Small intestine (tissue), 7 donors: ENCODE data around the gene SELENOO. TPM values are rescaled to one million over a fixed set of nuclear protein-coding genes. Genes with fewer than 3 reads are reported as not detected.

Experiments used
- DNase-seq, 2 donors: peaks; one replicate each; pipeline versions ENCODE4 v3.0.0 to v3.0.0-alpha.2; 2013
- FAIRE-seq: peaks from 2 replicates; lab custom pipeline; 2012; peaks lifted over from hg19 to GRCh38; lab: Jason Lieb, UNC
- H3K27ac ChIP-seq, 3 donors: one replicate each; pipeline ENCODE4 v1.5.1; 2013; ENCODE audit warnings: low read length in 2 of 3, mild to moderate bottlenecking in 2 of 3, control low read depth in 1 of 3, inconsistent platforms in 1 of 3, low read depth in 1 of 3, moderate library complexity in 1 of 3
- H3K27me3 ChIP-seq, 3 donors: one replicate each; pipeline ENCODE4 v1.6.1; 2013; ENCODE audit warnings: low read length in 3 of 3, inconsistent platforms in 1 of 3; ENCODE audit not compliant: control insufficient read depth in 3 of 3, insufficient read depth in 3 of 3
- H3K36me3 ChIP-seq, 3 donors: one replicate each; pipeline ENCODE4 v1.6.1; 2013; ENCODE audit warnings: low read length in 3 of 3, inconsistent platforms in 1 of 3, low read depth in 1 of 3, mild to moderate bottlenecking in 1 of 3, moderate library complexity in 1 of 3; ENCODE audit not compliant: control insufficient read depth in 3 of 3, insufficient read depth in 2 of 3
- H3K4me1 ChIP-seq, 3 donors: one replicate each; pipeline ENCODE4 v1.6.1; 2013; ENCODE audit warnings: low read length in 2 of 3, inconsistent platforms in 1 of 3, low read depth in 1 of 3, mild to moderate bottlenecking in 1 of 3, moderate library complexity in 1 of 3; ENCODE audit not compliant: control insufficient read depth in 3 of 3, insufficient read depth in 2 of 3
- H3K4me3 ChIP-seq, 3 donors: one replicate each; pipeline ENCODE4 v1.5.1; 2013; ENCODE audit warnings: low read length in 3 of 3, control low read depth in 1 of 3, inconsistent platforms in 1 of 3, low read depth in 1 of 3, mild to moderate bottlenecking in 1 of 3, moderate library complexity in 1 of 3
- H3K9me3 ChIP-seq, 2 donors: one replicate each; pipeline ENCODE4 v1.6.1; 2013; ENCODE audit warnings: low read depth in 1 of 2, low read length in 1 of 2; ENCODE audit not compliant: control insufficient read depth in 2 of 2, insufficient read depth in 1 of 2
- WGBS, 3 donors: extraction: QIAGEN DNeasy Blood & Tissue Kit; methylation state at CpG; one replicate each; pipeline ENCODE4 v1.1.7; 2013; 5-methylcytosine and 5-hydroxymethylcytosine counted together
- polyA plus RNA-seq, 4 donors: library from polyadenylated mRNA; stranded (reverse) in 3 of 4; unstranded in 1 of 4; fragments of 200-250 nt in 3 of 4; fragments of 120-200 nt in 1 of 4; gene quantifications; one replicate each; pipeline versions ENCODE4 v1.2.1 to v1.2.3, GENCODE V29; 2013
- donor health status: healthy with polysubstance abuse.
- donor health status: control.
- donor health status: control.
- donor health status: Bipolar disorder and iron deficiency.
- donor health status: healthy.

SELENOO gene
- polyA plus RNA-seq, 4 donors: 23.6 to 94.6 (median 66.5) TPM

- peaks cover 4 to 67% (median 9%) of the 10 kb centered on the region in 3 donors for H3K27me3 ChIP-seq
- WGBS, 3 donors: 64 to 80% (median 68%) methylated on average over 15 of the region's 15 CpGs
Measured at GRCh38 chr22:50264104-50264745, 63.4 kb downstream of the SELENOO start.

GRCh38 chr22:50264946-50265669 lies 64.3 kb downstream of the SELENOO start:
- peaks cover 4 to 71% (median 9%) of the 10 kb centered on the region in 3 donors for H3K27me3 ChIP-seq
- WGBS, 3 donors: 60 to 78% (median 67%) methylated on average over 15 of the region's 15 CpGs
- H3K9me3 ChIP-seq: no peaks in the 10 kb centered on the region
- H3K36me3 ChIP-seq: no peaks in the 10 kb centered on the region
- no peak overlapping the region for H3K27ac ChIP-seq
- FAIRE-seq (no peak), DNase-seq (no peak)
- H3K4me3 ChIP-seq: no peak overlapping the region
- peaks cover 0 to 16% (median 4%) of the 10 kb centered on the region in 3 donors for H3K4me1 ChIP-seq

More at GRCh38 chr22:50264104-50264745, 63.4 kb downstream of the SELENOO start:
- DNase-seq: no peak
- no peak overlapping the region for H3K4me3 ChIP-seq
- no peak for FAIRE-seq
- no peaks in the 10 kb centered on the region for H3K36me3 ChIP-seq
- no peak overlapping the region for H3K27ac ChIP-seq
- peaks cover 0 to 11% (median 0%) of the 10 kb centered on the region in 3 donors for H3K4me1 ChIP-seq
- H3K9me3 ChIP-seq: no peaks in the 10 kb centered on the region

DNA sequence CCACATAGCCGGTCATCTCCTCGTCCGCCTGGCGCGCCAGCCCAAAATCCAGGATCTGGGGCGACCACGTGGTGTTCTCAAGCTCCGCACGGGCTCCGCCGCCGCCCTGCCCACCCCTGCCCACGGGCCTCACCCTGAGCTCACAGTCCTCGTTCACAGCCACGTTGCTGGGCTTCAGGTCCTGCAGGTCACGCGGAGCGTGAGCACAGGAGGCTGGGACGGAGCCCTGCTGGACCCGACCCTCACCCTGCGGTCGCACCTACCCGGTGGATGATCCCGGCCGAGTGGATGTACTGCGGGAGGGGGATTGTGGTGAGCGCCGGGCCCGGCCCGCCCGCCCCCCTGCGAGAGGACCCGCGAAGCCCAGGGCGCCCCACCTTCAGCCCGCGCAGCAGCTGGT lies 66.2 kb downstream of the SELENOO start:
- no peak overlapping the region for H3K27ac ChIP-seq
- peaks cover 0 to 71% (median 4%) of the 10 kb centered on the region in 3 donors for H3K27me3 ChIP-seq
- FAIRE-seq (no peak), DNase-seq (no peak)
- WGBS, 3 donors: 38 to 65% (median 41%) methylated on average over 33 to 37 of the region's 37 CpGs
- H3K36me3 ChIP-seq: no peaks in the 10 kb centered on the region
- peaks cover 2 to 26% (median 8%) of the 10 kb centered on the region in 3 donors for H3K4me1 ChIP-seq
- no peak overlapping the region for H3K4me3 ChIP-seq
- H3K9me3 ChIP-seq: no peaks in the 10 kb centered on the region

Other genes starting within 250 kb of the SELENOO start
- 10 to 100 TPM; 35.7 to 72.2 (median 45.9) TPM for gene PIM3, start 240.2 kb upstream of the SELENOO start, polyA plus RNA-seq
- under 1 TPM in 3 of 4 donors, not detected in 1; 0.27 to 0.65 (median 0.49) TPM for gene IL17REL, start 188.2 kb upstream of the SELENOO start, polyA plus RNA-seq
- gene TTLL8, start 142.7 kb upstream of the SELENOO start, polyA plus RNA-seq: not detected
- under 1 TPM in 2 of 4 donors, not detected in 2; 0.03 to 0.32 TPM for gene MLC1, start 115.6 kb upstream of the SELENOO start, polyA plus RNA-seq
- gene MOV10L1, start 111.0 kb upstream of the SELENOO start, polyA plus RNA-seq: 1 to 10 TPM in 1 of 4 donors, under 1 TPM in 1, not detected in 2; 0.19 to 2.1 TPM
- gene PANX2, start 30.3 kb upstream of the SELENOO start, polyA plus RNA-seq: under 1 TPM in 2 of 4 donors, not detected in 2; 0.12 to 0.36 TPM
- 10 to 100 TPM; 43.3 to 84.6 (median 66.9) TPM for gene TRABD, start 15.1 kb upstream of the SELENOO start, polyA plus RNA-seq
- 10 to 100 TPM; 23.0 to 55.5 (median 39.7) TPM for gene TUBGCP6, start 44.0 kb downstream of the SELENOO start, polyA plus RNA-seq
- 10 to 100 TPM; 15.9 to 53.1 (median 27.5) TPM for gene HDAC10, start 50.3 kb downstream of the SELENOO start, polyA plus RNA-seq
- gene MAPK12, start 60.7 kb downstream of the SELENOO start, polyA plus RNA-seq: 1 to 10 TPM in 3 of 4 donors, under 1 TPM in 1; 0.45 to 7.1 (median 3.6) TPM
- gene MAPK11, start 69.4 kb downstream of the SELENOO start, polyA plus RNA-seq: 1 to 10 TPM in 3 of 4 donors, not detected in 1; 2.2 to 7.9 (median 2.4) TPM
- gene PLXNB2, start 106.6 kb downstream of the SELENOO start, polyA plus RNA-seq: 100 to 1,000 TPM in 2 of 4 donors, 10 to 100 TPM in 2; 70.3 to 179 (median 95.2) TPM
- gene DENND6B, start 126.0 kb downstream of the SELENOO start, polyA plus RNA-seq: 1 to 10 TPM; 1.9 to 4.5 (median 2.5) TPM
- gene PPP6R2, start 142.3 kb downstream of the SELENOO start, polyA plus RNA-seq: 10 to 100 TPM; 28.6 to 41.2 (median 38.8) TPM